Rectal smooth muscle tissue (tissue), 1 donor: ENCODE results near the gene DOCK10.

Experiments
- H3K27ac ChIP-seq: one replicate; pipeline ENCODE4 v1.7.0; 2013; ENCODE audit warnings: low read depth, low read length, inconsistent platforms
- H3K27me3 ChIP-seq: one replicate; pipeline ENCODE4 v1.7.0; 2013; ENCODE audit warnings: low read length; ENCODE audit not compliant: control insufficient read depth, insufficient read depth
- H3K36me3 ChIP-seq: one replicate; pipeline ENCODE4 v1.7.0; 2013; ENCODE audit warnings: low read length; ENCODE audit not compliant: control insufficient read depth, insufficient read depth
- H3K4me1 ChIP-seq: one replicate; pipeline ENCODE4 v1.7.0; 2013; ENCODE audit warnings: low read length; ENCODE audit not compliant: control insufficient read depth, insufficient read depth
- H3K4me3 ChIP-seq: one replicate; pipeline ENCODE4 v1.7.0; 2013; ENCODE audit warnings: low read length
- H3K9ac ChIP-seq: one replicate; pipeline ENCODE4 v1.7.0; 2013; ENCODE audit warnings: low read length

The DOCK10 gene

GRCh38 chr2:225002656-225003045, 39.6 kb downstream of the DOCK10 start:
- H3K27ac ChIP-seq: no peak overlapping the region
- no peak overlapping the region for H3K4me3 ChIP-seq
- H3K36me3 ChIP-seq: no peaks in the 10 kb centered on the region
- no peaks in the 10 kb centered on the region for H3K4me1 ChIP-seq
- H3K27me3 ChIP-seq: no peaks in the 10 kb centered on the region
- no peak overlapping the region for H3K9ac ChIP-seq

- no peak overlapping the region for H3K4me3 ChIP-seq
These were observed 40.1 kb downstream of the DOCK10 start for GRCh38 chr2:225002039-225002655.

GRCh38 chr2:224999754-225000153, 42.5 kb downstream of the DOCK10 start:
- no peak overlapping the region for H3K27ac ChIP-seq
- no peaks in the 10 kb centered on the region for H3K4me1 ChIP-seq
- no peaks in the 10 kb centered on the region for H3K36me3 ChIP-seq
- no peak overlapping the region for H3K9ac ChIP-seq
- H3K4me3 ChIP-seq: no peak overlapping the region
- no peaks in the 10 kb centered on the region for H3K27me3 ChIP-seq

More at GRCh38 chr2:225002039-225002655, 40.1 kb downstream of the DOCK10 start:
- Histone ChIP-seq H3K27me3 (no peaks in the 10 kb centered on the region), H3K4me1 (no peaks in the 10 kb centered on the region), H3K9ac (no peak overlapping the region), H3K27ac (no peak overlapping the region), H3K36me3 (no peaks in the 10 kb centered on the region)

GRCh38 chr2:224999321-224999720, 42.9 kb downstream of the DOCK10 start:
- no peaks in the 10 kb centered on the region for H3K27me3 ChIP-seq
- no peak overlapping the region for H3K4me3 ChIP-seq
- H3K27ac ChIP-seq: no peak overlapping the region
- H3K4me1 ChIP-seq: no peaks in the 10 kb centered on the region
- no peak overlapping the region for H3K9ac ChIP-seq
- H3K36me3 ChIP-seq: no peaks in the 10 kb centered on the region

GRCh38 chr2:224997802-224998201, 44.5 kb downstream of the DOCK10 start:
- Histone ChIP-seq H3K36me3 (no peaks in the 10 kb centered on the region), H3K27ac (no peak overlapping the region), H3K4me3 (no peak overlapping the region), H3K9ac (no peak overlapping the region), H3K4me1 (no peaks in the 10 kb centered on the region), H3K27me3 (no peaks in the 10 kb centered on the region)

- Histone ChIP-seq H3K9ac (no peak overlapping the region), H3K27me3 (no peaks in the 10 kb centered on the region), H3K4me1 (no peaks in the 10 kb centered on the region), H3K27ac (no peak overlapping the region), H3K36me3 (no peaks in the 10 kb centered on the region), H3K4me3 (no peak overlapping the region)
These were observed 46.8 kb downstream of the DOCK10 start for GRCh38 chr2:224995419-224995818.

- Histone ChIP-seq H3K27me3 (no peaks in the 10 kb centered on the region), H3K27ac (no peak overlapping the region), H3K36me3 (no peaks in the 10 kb centered on the region), H3K9ac (no peak overlapping the region), H3K4me1 (no peaks in the 10 kb centered on the region), H3K4me3 (no peak overlapping the region)
These were observed 47.9 kb downstream of the DOCK10 start for GRCh38 chr2:224994242-224994823.

- Histone ChIP-seq H3K4me3 (no peak overlapping the region), H3K27ac (no peak overlapping the region), H3K9ac (no peak overlapping the region), H3K4me1 (no peaks in the 10 kb centered on the region), H3K27me3 (no peaks in the 10 kb centered on the region), H3K36me3 (no peaks in the 10 kb centered on the region)
These were observed 51.6 kb downstream of the DOCK10 start for GRCh38 chr2:224990710-224991109.

- Histone ChIP-seq H3K27me3 (no peaks in the 10 kb centered on the region), H3K36me3 (no peaks in the 10 kb centered on the region), H3K4me1 (no peaks in the 10 kb centered on the region), H3K4me3 (no peak overlapping the region), H3K9ac (no peak overlapping the region), H3K27ac (no peak overlapping the region)
These were observed 54.5 kb downstream of the DOCK10 start for GRCh38 chr2:224987733-224988132.

- Histone ChIP-seq H3K9ac (no peak overlapping the region), H3K4me3 (no peak overlapping the region), H3K4me1 (no peaks in the 10 kb centered on the region), H3K36me3 (no peaks in the 10 kb centered on the region), H3K27ac (no peak overlapping the region), H3K27me3 (no peaks in the 10 kb centered on the region)
These were observed 55.8 kb downstream of the DOCK10 start for GRCh38 chr2:224986477-224986876.

GRCh38 chr2:224984637-224985036, 57.6 kb downstream of the DOCK10 start:
- H3K4me3 ChIP-seq: no peak overlapping the region
- H3K27ac ChIP-seq: no peak overlapping the region

GRCh38 chr2:224983712-224984554, 58.3 kb downstream of the DOCK10 start:
- Histone ChIP-seq H3K4me3 (peak overlapping the region; percentile 44), H3K9ac (no peak overlapping the region), H3K4me1 (no peaks in the 10 kb centered on the region), H3K27me3 (no peaks in the 10 kb centered on the region), H3K36me3 (no peaks in the 10 kb centered on the region), H3K27ac (no peak overlapping the region)

More at GRCh38 chr2:224984637-224985036, 57.6 kb downstream of the DOCK10 start:
- Histone ChIP-seq H3K27me3 (no peaks in the 10 kb centered on the region), H3K36me3 (no peaks in the 10 kb centered on the region), H3K9ac (no peak overlapping the region), H3K4me1 (no peaks in the 10 kb centered on the region)
